Coronary artery (tissue), 2 donors: Measurements from ENCODE around the gene VAV2.

Source experiments
- DNase-seq: peaks from one replicate; pipeline ENCODE4 v3.0.0-alpha.2; 2017; ENCODE audit warnings: low spot score
- H3K27ac ChIP-seq, 2 donors: fragments of 200-600 bp; sonication (generic); one replicate each; pipeline ENCODE4 v1.5.1; 2016 to 2019
- H3K4me3 ChIP-seq: fragments of 200-600 bp; sonication (generic); 2 replicates; pipeline ENCODE4 v1.5.1; 2016; ENCODE audit warnings: mild to moderate bottlenecking, moderate library complexity
- TF ChIP-seq, protein P1 (sequence below): fragments of 200-600 bp; sonication (generic); IDR thresholded peaks from one replicate; pipeline ENCODE4 v1.5.1; 2019; ENCODE audit warnings: antibody characterized with exemption

Gene VAV2

GRCh38 chr9:133938086-133938485 is 54.0 kb downstream of the VAV2 start:
- DNase-seq: no peak
- Histone ChIP-seq H3K4me3 (no peak overlapping the region), H3K27ac (no peak overlapping the region)
- TF ChIP-seq, protein P1, sequence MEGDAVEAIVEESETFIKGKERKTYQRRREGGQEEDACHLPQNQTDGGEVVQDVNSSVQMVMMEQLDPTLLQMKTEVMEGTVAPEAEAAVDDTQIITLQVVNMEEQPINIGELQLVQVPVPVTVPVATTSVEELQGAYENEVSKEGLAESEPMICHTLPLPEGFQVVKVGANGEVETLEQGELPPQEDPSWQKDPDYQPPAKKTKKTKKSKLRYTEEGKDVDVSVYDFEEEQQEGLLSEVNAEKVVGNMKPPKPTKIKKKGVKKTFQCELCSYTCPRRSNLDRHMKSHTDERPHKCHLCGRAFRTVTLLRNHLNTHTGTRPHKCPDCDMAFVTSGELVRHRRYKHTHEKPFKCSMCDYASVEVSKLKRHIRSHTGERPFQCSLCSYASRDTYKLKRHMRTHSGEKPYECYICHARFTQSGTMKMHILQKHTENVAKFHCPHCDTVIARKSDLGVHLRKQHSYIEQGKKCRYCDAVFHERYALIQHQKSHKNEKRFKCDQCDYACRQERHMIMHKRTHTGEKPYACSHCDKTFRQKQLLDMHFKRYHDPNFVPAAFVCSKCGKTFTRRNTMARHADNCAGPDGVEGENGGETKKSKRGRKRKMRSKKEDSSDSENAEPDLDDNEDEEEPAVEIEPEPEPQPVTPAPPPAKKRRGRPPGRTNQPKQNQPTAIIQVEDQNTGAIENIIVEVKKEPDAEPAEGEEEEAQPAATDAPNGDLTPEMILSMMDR: no peak

- DNase-seq: no peak
- H3K27ac ChIP-seq: no peak overlapping the region
- no peak overlapping the region for H3K4me3 ChIP-seq
- TF ChIP-seq, protein P1: no peak
Observed at GRCh38 chr9:133937120-133937519, 55.0 kb downstream of the VAV2 start.

GRCh38 chr9:133935328-133936005 is 56.7 kb downstream of the VAV2 start:
- peak overlapping the region; percentile 50 for H3K4me3 ChIP-seq
- no peak for DNase-seq

DNA sequence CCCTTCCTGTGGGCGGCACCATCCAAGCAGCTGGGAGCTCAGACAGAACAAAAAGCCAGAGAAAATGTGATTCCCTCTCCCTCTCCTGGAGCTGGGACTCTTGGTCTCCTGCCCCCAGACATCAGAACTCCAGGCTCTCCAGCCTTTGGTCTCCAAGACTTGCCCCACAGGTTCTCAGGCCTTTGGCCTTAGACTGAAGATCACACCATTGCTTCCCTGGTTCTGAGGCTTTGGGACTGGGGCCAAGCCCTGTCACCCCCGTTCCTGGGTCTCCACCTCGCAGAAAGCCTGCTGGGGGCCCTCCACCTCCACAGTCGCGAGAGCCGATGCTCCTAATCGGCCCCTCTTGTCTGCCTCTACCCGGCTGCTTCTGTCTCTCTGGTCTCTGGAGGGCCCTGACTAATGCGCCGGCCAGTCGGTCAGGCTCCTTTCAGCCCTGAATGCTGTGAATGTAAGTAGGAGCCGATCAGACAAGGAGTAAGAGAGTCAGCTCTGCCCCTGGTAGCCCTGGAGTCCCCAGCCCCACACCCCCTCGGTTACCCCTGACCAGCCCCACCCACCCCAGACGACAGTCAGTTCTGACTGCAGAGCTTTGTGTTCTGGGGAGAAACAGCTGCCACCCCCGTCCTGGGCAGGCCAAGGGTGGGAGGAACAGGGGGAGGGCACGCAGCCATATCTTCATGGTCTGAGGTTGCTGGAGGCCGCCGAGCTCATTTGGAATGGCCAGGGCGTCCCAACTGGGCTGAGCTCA is 57.5 kb downstream of the VAV2 start:
- DNase-seq: no peak
- TF ChIP-seq, protein P1: no peak
- H3K4me3 ChIP-seq: peak overlapping the region; percentile 50
- peak overlapping the region; percentile 33 to 63 for H3K27ac ChIP-seq

More at GRCh38 chr9:133935328-133936005, 56.7 kb downstream of the VAV2 start:
- H3K27ac ChIP-seq: peak overlapping the region; percentile 33 to 63
- TF ChIP-seq, protein P1: no peak

GRCh38 chr9:133933426-133934026 is 58.6 kb downstream of the VAV2 start:
- no peak overlapping the region for H3K27ac ChIP-seq
- TF ChIP-seq, protein P1: no peak
- H3K4me3 ChIP-seq: no peak overlapping the region
- DNase-seq: no peak

- H3K4me3 ChIP-seq: no peak overlapping the region
- TF ChIP-seq, protein P1: no peak
- no peak overlapping the region for H3K27ac ChIP-seq
- no peak for DNase-seq
Observed at GRCh38 chr9:133932633-133933032, 59.5 kb downstream of the VAV2 start.
